ENCODE measurements around the gene LYL1. TPM values are rescaled to one million over a fixed set of nuclear protein-coding genes. Genes with fewer than 3 reads are reported as not detected.

LYL1 gene
- polyA plus RNA-seq, 4 donors: 4.6 to 7.4 (median 4.7) TPM

Other genes starting within 250 kb of the LYL1 start
- 10 to 100 TPM; 11.9 to 16.2 (median 12.7) TPM for gene DNASE2, start 221.4 kb downstream of the LYL1 start, polyA plus RNA-seq (ENCODE audit: insufficient read length in 4 of 4)
- under 1 TPM; 0.41 to 0.49 (median 0.44) TPM for gene KLF1, start 215.7 kb downstream of the LYL1 start, polyA plus RNA-seq (ENCODE audit: insufficient read length in 4 of 4)
- gene GCDH, start 211.7 kb downstream of the LYL1 start, polyA plus RNA-seq (ENCODE audit: insufficient read length in 4 of 4): 10 to 100 TPM; 24.7 to 36.2 (median 30.4) TPM
- gene SYCE2, start 183.6 kb downstream of the LYL1 start, polyA plus RNA-seq (ENCODE audit: insufficient read length in 4 of 4): 1 to 10 TPM; 2.0 to 3.2 (median 2.9) TPM
- gene FARSA, start 169.1 kb downstream of the LYL1 start, polyA plus RNA-seq (ENCODE audit: insufficient read length in 4 of 4): 10 to 100 TPM; 48.8 to 62.7 (median 49.4) TPM
- 100 to 1,000 TPM; 804 to 950 (median 938) TPM for gene CALR, start 164.2 kb downstream of the LYL1 start, polyA plus RNA-seq (ENCODE audit: insufficient read length in 4 of 4)
- 10 to 100 TPM; 73.2 to 97.1 (median 81.5) TPM for gene RAD23A, start 157.0 kb downstream of the LYL1 start, polyA plus RNA-seq (ENCODE audit: insufficient read length in 4 of 4)
- 10 to 100 TPM; 27.8 to 45.8 (median 30.0) TPM for gene GADD45GIP1, start 145.6 kb downstream of the LYL1 start, polyA plus RNA-seq (ENCODE audit: insufficient read length in 4 of 4)
- gene DAND5, start 133.3 kb downstream of the LYL1 start, polyA plus RNA-seq (ENCODE audit: insufficient read length in 4 of 4): under 1 TPM in 2 of 4 donors, not detected in 2; 0.10 to 0.14 TPM
- 10 to 100 TPM; 18.4 to 24.8 (median 19.4) TPM for gene NFIX, start 107.4 kb downstream of the LYL1 start, polyA plus RNA-seq (ENCODE audit: insufficient read length in 4 of 4)
- 10 to 100 TPM; 29.0 to 38.4 (median 35.2) TPM for gene TRMT1, start 13.9 kb upstream of the LYL1 start, polyA plus RNA-seq (ENCODE audit: insufficient read length in 4 of 4)
- 10 to 100 TPM; 23.5 to 34.5 (median 23.8) TPM for gene NACC1, start 15.4 kb upstream of the LYL1 start, polyA plus RNA-seq (ENCODE audit: insufficient read length in 4 of 4)
- 10 to 100 TPM; 53.2 to 71.4 (median 54.6) TPM for gene STX10, start 47.5 kb upstream of the LYL1 start, polyA plus RNA-seq (ENCODE audit: insufficient read length in 4 of 4)
- 100 to 1,000 TPM in 1 of 4 donors, 10 to 100 TPM in 3; 65.7 to 146 (median 88.8) TPM for gene IER2, start 47.6 kb upstream of the LYL1 start, polyA plus RNA-seq (ENCODE audit: insufficient read length in 4 of 4)